PC-9 (cell line): Measurements from ENCODE around the gene PRKCH.

Source experiments
- CTCF ChIP-seq: fragments of 200-600 bp; sonication (generic); conservative IDR thresholded peaks from 2 replicates; pipeline ENCODE4 v1.6.1; 2017; ENCODE audit warnings: mixed run types, antibody characterized with exemption, mild to moderate bottlenecking, moderate library complexity
- EZH2 ChIP-seq: fragments of 200-600 bp; sonication (generic); IDR thresholded peaks from 2 replicates; pipeline ENCODE4 v1.8.0; 2017; ENCODE audit warnings: antibody characterized with exemption, low read depth

GRCh38 chr14:61416591-61416990 lies 95.2 kb downstream of the PRKCH start:
- TF ChIP-seq CTCF = no peak
- no peak for TF ChIP-seq EZH2
